Astrocyte (in vitro differentiated cells and primary cell): ENCODE data around the gene PDE4C.

Experiments used
- EZH2 ChIP-seq: IDR thresholded peaks from 2 replicates; pipeline ENCODE4 v1.6.1; 2012; ENCODE audit warnings: mild to moderate bottlenecking, low read length, inconsistent platforms; ENCODE audit not compliant: insufficient read depth
- TF ChIP-seq, protein P1 (sequence below): IDR thresholded peaks from 2 replicates; pipeline ENCODE4 v1.5.1; 2011; ENCODE audit warnings: low read depth, mild to moderate bottlenecking, inconsistent platforms, low read length, moderate library complexity; ENCODE audit not compliant: insufficient read depth

DNA sequence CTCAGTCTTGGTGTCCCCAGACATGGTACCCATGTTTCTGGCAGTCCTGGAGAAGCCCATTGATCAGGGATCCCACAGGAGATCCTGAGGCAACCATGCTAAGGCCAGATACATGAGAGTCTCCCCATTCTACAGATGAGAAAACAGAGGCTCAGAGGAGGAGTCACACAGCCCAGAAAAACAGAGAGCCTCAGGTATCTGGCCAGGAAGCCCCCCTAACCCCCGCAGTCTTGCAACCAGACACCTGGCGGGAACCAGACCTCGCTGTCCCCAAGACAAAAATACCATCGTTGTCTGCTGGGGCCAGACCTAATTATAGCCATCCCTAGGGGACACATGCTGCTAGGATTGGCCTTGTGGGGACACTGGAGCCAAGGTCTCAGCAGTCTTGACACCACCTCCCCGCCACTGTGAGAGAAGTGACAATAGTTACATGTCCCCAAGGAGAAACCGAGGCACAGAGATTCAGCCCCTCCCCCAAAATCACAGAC lies 1.6 kb upstream of the PDE4C start:
- TF ChIP-seq, protein P1, sequence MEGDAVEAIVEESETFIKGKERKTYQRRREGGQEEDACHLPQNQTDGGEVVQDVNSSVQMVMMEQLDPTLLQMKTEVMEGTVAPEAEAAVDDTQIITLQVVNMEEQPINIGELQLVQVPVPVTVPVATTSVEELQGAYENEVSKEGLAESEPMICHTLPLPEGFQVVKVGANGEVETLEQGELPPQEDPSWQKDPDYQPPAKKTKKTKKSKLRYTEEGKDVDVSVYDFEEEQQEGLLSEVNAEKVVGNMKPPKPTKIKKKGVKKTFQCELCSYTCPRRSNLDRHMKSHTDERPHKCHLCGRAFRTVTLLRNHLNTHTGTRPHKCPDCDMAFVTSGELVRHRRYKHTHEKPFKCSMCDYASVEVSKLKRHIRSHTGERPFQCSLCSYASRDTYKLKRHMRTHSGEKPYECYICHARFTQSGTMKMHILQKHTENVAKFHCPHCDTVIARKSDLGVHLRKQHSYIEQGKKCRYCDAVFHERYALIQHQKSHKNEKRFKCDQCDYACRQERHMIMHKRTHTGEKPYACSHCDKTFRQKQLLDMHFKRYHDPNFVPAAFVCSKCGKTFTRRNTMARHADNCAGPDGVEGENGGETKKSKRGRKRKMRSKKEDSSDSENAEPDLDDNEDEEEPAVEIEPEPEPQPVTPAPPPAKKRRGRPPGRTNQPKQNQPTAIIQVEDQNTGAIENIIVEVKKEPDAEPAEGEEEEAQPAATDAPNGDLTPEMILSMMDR = no peak
- TF ChIP-seq EZH2 = no peak
